ENCODE measurements around the gene CAMK2B.

Gene CAMK2B

GRCh38 chr7:44325201-44325671 lies at the start of gene CAMK2B:
Gene CAMK2B (minus strand): TSS chr7:44325594. CDS start chr7:44325421, 173 bp downstream.
- TF ChIP-seq, protein P1, sequence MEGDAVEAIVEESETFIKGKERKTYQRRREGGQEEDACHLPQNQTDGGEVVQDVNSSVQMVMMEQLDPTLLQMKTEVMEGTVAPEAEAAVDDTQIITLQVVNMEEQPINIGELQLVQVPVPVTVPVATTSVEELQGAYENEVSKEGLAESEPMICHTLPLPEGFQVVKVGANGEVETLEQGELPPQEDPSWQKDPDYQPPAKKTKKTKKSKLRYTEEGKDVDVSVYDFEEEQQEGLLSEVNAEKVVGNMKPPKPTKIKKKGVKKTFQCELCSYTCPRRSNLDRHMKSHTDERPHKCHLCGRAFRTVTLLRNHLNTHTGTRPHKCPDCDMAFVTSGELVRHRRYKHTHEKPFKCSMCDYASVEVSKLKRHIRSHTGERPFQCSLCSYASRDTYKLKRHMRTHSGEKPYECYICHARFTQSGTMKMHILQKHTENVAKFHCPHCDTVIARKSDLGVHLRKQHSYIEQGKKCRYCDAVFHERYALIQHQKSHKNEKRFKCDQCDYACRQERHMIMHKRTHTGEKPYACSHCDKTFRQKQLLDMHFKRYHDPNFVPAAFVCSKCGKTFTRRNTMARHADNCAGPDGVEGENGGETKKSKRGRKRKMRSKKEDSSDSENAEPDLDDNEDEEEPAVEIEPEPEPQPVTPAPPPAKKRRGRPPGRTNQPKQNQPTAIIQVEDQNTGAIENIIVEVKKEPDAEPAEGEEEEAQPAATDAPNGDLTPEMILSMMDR (IDR thresholded peaks at IDR 0.05; ENCODE audit: borderline replicate concordance, insufficient read depth, low read depth, low read length), result no peak
- no peak within 1 kb of the TSS for H3K4me3 ChIP-seq (ENCODE audit: low read depth, low read length)

DNA sequence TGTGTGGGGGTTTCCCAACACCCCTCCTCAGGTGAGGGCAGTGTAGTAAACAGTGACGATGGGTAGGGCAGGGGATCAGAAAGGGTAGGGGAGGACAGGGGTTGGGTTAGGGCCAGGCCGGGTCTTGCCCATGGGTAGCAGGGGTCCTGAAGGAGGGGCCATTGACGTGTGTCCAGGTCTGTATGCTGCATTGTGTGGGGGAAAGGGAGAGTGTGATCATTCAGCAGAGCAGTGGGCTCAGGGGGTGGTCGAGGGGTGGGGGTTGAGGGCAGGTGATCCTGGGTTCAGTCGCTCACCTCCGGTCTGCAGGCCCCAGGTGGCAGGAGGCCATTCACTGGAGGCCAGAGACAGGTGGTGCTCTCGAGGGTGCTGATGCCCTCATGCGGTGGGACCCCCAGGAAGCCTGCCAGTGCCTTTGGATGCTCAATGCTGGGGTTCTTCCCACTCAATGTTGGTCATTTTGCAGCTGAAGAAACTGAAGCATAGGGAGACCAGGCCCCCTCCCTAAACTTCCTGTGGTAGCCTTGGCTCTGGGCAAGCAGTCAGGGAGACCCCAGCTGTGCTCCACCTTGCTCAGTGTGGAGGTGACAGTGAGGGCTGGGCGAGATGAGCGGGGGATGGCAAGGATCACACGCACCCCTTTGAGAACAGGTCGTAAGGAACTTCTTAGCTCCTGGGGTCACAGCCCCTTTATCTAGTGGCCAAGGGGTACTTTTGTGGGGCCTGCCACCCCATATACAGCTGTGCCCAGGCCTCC lies 48.8 kb upstream of the CAMK2B start:
- H3K4me3 ChIP-seq (ENCODE audit: low read depth, low read length), result no peak overlapping the region
- TF ChIP-seq, protein P1 (IDR thresholded peaks at IDR 0.05; ENCODE audit: borderline replicate concordance, insufficient read depth, low read depth, low read length), result no peak

DNA sequence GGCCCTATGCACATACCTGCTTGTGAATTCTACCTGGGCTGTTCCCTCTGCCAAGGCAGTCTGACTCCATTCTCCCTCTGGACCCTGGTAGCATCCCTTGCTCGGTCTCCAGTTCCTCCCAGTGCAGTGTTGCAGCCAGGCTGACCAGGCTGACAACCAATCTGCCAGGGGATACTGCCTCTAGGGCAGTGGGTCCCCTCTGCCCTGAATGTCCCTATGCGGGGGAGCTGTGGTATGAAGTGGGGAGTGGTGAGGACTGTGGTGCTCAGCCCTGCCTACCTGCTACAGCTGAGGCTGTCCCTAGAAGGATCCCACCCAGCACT lies 48.0 kb upstream of the CAMK2B start:
- no peak overlapping the region for H3K4me3 ChIP-seq (ENCODE audit: low read depth, low read length)
- TF ChIP-seq, protein P1 (IDR thresholded peaks at IDR 0.05; ENCODE audit: borderline replicate concordance, insufficient read depth, low read depth, low read length), result no peak

- TF ChIP-seq, protein P1 (IDR thresholded peaks at IDR 0.05; ENCODE audit: borderline replicate concordance, insufficient read depth, low read depth, low read length), result no peak
Observed at GRCh38 chr7:44372560-44373417, 47.4 kb upstream of the CAMK2B start.

GRCh38 chr7:44368885-44369284 lies 43.5 kb upstream of the CAMK2B start:
- no peak overlapping the region for H3K4me3 ChIP-seq (ENCODE audit: low read depth, low read length)
- TF ChIP-seq, protein P1 (IDR thresholded peaks at IDR 0.05; ENCODE audit: borderline replicate concordance, insufficient read depth, low read depth, low read length), result no peak

More at GRCh38 chr7:44372560-44373417, 47.4 kb upstream of the CAMK2B start:
- no peak overlapping the region for H3K4me3 ChIP-seq (ENCODE audit: low read depth, low read length)

- no peak overlapping the region for H3K4me3 ChIP-seq (ENCODE audit: low read depth, low read length)
- TF ChIP-seq, protein P1 (IDR thresholded peaks at IDR 0.05; ENCODE audit: borderline replicate concordance, insufficient read depth, low read depth, low read length), result no peak
Observed at GRCh38 chr7:44368455-44368854, 43.1 kb upstream of the CAMK2B start.

Measured in GM12875 (cell line).